GM19455 (cell line): ENCODE results near the gene PDZRN3.

Experiments
- ATAC-seq: cut with Tn5 transposase; IDR thresholded peaks from one replicate; pipeline ENCODE4 v1.9.1; 2021; ENCODE audit not compliant: unreplicated experiment

PDZRN3 gene

DNA sequence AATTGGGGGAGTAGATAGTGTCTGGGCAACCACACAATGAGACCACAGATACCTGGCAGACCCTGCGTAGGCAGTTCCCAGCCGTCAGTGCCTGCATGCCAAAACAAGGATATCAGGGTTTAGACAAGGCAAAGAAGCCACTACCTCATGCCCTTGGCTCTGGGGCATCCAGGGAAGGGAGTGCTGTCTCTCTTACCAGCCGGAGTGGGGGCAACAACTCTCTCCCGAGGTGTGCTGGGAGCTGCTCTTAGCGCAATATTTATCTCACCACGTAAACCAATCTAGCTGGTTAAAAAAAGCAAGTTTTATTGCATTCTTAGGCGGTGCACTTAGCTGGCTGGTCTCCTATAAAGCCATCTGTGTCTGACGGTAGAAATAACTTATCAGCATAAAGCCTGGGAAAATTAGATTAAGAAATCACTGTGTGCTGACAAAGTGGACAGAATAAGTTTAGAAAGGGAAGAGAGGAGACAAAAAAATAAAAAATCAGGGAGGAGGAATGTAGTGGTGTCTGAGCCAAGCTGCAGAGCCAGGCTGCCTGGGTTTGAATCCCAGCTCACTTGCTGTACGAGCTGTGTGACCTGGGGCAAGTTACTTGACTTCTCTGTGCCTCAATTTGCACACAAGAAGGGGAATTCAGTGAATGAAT is 273.2 kb downstream of the PDZRN3 start:
- no peak for ATAC-seq

DNA sequence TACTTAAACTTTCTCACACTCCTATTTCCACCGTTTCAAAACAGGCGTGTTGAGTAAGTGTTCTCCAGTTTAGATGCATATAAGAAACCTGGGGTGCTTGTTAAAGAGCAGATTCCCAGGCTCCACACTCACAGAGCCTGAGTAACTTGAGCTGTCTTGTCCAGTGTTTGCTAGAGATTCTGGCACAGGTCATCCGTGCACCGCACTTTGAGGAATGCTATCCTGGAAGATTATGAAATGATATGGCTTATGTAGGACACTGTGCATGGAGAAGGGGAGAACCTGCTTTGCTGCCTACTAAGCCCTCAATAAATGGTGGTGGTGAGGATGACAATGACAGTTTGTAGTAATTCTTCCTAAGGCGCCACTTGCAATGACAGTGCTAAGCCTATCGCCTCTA is 273.7 kb downstream of the PDZRN3 start:
- no peak for ATAC-seq

DNA sequence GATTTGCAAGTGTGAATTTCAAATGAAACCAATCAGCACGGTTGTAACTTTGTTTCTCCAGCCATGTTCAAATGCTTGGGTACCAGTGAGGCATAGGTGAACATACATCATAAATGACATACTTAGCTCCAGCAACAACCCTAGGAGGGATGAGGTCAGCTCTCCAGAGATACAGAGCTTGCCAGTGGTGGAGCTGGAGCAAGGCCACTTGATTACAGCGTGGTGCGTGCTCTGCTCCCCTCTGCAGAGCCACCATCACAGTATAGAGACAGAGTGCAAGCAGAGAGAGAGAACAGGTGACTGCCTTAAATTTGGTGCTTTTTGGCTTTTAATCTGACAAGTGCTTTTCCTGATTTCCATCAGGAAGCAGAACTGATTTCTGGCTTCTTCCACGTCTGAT is 275.1 kb downstream of the PDZRN3 start:
- no peak for ATAC-seq

DNA sequence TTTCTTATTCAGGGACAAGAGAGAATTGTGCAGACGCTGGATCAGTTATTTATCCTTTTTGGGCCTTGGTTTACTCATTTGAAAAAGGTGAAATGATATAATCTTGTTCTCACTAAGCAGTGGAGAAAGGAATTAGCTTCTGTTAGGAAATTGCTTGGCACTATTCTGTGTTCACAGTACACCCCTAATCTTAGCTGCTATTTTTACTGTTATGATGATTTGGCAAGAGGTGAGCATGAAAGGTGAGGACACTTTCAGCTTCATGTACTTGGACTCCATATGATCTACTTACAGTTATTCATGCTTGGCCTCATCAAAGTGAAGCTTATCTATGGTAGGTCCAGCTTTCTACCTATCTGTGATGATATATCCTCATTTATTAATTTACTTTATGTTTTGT is 282.7 kb downstream of the PDZRN3 start:
- no peak for ATAC-seq

DNA sequence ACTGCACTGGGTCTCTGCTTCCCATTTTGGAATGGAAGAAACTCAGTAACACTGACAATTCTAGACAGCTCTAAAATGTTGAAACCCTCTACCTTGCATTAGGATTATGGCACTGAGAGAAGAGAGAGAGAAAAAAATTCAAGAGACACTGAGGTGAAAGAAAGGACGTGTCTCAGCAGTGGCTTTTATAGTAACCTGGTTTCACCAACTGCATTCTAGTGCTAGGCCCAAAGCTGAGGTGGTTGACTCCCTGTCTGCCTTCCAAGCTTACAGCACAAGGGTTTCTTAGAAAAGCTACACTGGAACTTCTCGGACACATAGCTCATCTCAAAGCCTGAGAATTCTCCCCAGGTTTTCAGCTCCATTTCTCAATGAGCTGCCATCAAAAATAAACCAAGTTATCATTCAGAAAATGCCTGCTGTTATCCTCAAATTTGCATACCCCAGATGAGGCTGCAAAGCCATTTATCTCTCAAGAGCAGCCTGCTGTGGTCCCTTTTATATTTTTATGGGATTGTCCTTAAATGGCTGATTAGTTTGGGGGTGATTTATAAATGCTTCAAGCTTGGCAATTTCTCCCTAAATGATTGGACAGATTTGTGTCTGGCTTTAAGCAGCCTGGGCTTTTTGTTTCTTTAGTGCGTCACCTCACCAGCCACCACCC is 283.3 kb downstream of the PDZRN3 start:
- no peak for ATAC-seq

DNA sequence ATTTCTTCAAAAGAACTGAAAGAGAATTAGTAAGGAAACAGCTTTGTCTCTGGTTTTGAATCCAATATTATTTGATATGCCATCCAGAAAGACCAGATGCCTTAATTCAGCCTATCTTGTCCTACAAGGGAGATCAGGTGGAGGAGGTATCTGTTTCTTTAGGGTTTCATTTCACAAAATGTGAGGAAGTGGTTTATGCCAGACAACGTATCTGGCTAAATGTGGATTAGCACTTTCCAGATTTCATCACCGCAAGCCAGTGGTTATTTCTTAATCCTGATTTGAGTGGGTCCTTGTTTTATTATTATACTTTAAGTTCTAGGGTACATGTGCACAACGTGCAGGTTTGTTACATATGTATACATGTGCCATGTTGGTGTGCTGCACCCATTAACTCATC is 292.2 kb downstream of the PDZRN3 start:
- ATAC-seq, result no peak
